Retinal pigment epithelial cell (primary cell): Measurements from ENCODE around the gene CECR2.
"Not testable (repeated sequence)": the region's sequence is repeated elsewhere in the genome, so short reads cannot be mapped to it uniquely, and the experiment has no call there.

ENCODE experiments used
- DNase-seq: peaks from one replicate; pipeline ENCODE4 v3.0.0-alpha.2; 2010; ENCODE audit warnings: low read depth
- H3K4me3 ChIP-seq: 2 replicates; pipeline ENCODE4 v1.5.1; 2011; ENCODE audit warnings: mild to moderate bottlenecking, low read length, control low read depth, moderate library complexity
- TF ChIP-seq, protein P1 (sequence below): conservative IDR thresholded peaks from 2 replicates; pipeline ENCODE4 v1.5.1; 2011; ENCODE audit warnings: low read depth, low read length, control low read depth, inconsistent platforms

The CECR2 gene

DNA sequence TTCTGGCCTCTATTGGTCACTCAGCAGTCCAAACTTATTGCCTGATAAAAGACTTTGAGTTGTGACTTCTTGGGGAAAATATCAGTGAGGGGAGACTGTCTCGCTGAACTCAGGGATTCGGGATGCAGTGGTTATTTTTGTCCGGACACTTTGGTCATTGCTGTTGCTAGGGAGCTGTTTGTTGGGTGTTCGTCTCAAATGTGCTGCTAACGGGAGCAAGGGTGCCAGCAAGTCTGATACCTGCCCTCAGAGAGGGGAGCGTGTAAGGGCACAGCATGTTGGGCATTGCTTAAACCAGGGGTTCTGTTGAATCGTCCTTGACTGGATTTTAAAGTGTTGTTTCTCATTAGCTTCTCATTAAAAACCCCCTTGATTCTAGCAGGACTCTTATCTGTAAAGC is 144.8 kb downstream of the CECR2 start:
- no peak for DNase-seq
- H3K4me3 ChIP-seq: no peak overlapping the region
- TF ChIP-seq, protein P1, sequence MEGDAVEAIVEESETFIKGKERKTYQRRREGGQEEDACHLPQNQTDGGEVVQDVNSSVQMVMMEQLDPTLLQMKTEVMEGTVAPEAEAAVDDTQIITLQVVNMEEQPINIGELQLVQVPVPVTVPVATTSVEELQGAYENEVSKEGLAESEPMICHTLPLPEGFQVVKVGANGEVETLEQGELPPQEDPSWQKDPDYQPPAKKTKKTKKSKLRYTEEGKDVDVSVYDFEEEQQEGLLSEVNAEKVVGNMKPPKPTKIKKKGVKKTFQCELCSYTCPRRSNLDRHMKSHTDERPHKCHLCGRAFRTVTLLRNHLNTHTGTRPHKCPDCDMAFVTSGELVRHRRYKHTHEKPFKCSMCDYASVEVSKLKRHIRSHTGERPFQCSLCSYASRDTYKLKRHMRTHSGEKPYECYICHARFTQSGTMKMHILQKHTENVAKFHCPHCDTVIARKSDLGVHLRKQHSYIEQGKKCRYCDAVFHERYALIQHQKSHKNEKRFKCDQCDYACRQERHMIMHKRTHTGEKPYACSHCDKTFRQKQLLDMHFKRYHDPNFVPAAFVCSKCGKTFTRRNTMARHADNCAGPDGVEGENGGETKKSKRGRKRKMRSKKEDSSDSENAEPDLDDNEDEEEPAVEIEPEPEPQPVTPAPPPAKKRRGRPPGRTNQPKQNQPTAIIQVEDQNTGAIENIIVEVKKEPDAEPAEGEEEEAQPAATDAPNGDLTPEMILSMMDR: no peak

DNA sequence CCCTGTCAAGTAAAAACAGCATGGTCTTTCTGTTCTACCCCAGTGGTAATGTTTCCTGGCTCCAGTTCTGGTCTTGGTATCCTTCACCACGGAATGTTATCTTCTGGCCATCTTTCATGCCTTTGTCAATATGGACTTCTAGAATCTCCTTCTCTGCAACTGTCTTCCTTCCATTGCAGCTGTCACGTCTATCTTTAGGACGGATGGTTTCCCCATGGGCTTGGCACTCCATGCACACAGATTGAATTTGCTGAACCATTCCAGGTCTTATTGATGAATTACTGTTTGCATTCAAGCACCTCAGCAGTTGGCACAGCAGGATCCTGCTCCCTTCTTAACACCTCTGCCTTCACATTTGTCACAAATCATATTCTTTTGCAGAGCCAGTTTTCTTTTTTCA is 149.1 kb downstream of the CECR2 start:
- DNase-seq: no peak
- TF ChIP-seq, protein P1: no peak
- no peak overlapping the region for H3K4me3 ChIP-seq

DNA sequence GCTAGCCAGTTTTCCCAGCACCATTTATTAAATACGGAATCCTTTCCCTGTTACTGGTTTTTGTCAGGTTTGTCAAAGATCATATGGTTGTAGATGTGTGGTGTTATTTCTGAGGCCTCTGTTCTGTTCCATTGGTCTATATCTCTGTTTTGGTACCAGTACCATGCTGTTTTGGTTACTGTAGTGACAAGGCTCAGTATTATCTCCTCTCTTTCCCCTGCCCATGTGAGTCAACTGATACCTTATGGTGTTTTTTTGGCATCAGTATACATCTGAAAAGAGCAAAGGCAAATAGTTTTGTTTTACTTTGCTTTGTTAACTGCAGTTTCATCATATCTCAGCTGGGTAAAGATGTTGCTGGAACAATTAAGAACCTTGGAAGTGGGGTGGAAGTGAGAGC is 152.7 kb downstream of the CECR2 start:
- H3K4me3 ChIP-seq, DNase-seq: not testable (repeated sequence)

DNA sequence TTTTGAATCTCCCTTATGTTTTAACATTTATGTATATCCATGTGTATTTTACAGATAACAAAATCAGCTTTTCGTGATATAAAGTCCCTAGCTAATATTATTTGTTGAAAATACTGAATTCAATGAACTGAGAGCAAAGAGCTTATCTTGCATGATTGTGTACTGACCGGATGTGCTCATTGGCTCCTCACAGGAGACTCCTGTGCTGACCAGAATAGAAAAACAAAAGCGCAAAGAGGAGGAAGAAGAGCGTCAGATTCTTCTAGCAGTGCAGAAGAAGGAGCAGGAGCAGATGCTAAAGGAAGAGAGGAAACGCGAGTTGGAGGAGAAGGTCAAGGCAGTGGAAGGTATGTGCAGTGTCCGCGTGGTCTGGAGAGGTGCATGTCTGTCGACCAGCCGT is 154.7 kb downstream of the CECR2 start:
- H3K4me3 ChIP-seq: no peak overlapping the region

DNA sequence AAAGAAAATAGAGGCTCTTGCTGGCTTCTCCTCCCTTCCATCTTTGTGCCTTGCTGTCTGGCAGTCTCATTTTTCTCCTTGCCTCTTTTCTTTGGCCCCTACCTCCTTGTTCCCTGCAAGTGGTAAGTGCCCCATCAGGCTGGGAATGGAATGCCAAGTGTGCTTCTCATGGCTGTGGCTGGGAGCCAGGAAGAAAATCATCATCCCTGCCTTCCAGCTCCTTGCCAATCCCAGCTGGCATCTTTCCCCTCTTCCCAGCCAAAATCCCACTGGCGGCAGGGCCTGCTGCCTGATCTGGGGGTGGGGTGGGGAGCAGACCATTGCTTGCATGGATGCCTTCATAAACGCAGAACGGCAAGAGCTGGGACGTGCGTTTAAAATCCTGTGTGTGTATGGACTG is 167.0 kb downstream of the CECR2 start:
- DNase-seq: peak; percentile 8
- TF ChIP-seq, protein P1: no peak
- H3K4me3 ChIP-seq: no peak overlapping the region

More for the DNA sequence above, 154.7 kb downstream of the CECR2 start:
- TF ChIP-seq, protein P1: no peak
- DNase-seq: no peak

DNA sequence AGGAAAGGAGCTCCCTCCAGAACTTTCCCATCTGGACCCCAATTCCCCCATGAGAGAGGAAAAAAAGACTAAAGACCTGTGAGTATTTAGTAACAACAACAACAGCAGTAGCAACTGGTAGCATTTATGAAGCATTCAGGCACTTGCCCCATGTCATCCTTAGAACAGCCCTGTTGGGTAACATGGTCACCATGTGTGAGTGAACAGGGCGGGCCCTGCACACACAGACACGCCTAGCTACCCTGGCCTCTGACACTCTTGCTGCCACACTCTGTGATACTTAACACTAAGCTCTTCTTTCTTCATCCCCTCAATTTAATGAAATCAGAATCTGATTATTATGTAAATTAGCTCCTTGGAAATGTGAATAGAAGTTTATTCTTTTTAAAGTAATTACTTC is 167.9 kb downstream of the CECR2 start:
- DNase-seq: no peak
- no peak overlapping the region for H3K4me3 ChIP-seq
- TF ChIP-seq, protein P1: no peak

DNA sequence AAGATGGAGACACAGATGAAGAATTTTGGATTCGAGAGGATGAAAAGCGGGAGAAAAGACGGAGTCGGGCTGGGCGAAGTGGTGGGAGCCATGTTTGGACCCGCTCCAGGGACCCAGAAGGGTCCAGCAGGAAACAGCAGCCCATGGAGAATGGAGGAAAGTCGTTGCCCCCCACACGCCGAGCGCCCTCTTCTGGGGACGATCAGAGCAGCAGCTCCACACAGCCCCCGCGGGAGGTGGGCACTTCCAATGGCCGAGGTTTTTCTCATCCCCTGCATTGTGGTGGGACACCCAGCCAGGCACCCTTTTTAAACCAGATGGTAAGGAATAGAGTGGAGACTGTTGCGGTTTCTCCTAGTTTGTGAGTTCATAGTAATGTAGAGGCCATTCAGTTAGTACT is 171.2 kb downstream of the CECR2 start:
- TF ChIP-seq, protein P1: no peak
- no peak overlapping the region for H3K4me3 ChIP-seq
- DNase-seq: no peak

DNA sequence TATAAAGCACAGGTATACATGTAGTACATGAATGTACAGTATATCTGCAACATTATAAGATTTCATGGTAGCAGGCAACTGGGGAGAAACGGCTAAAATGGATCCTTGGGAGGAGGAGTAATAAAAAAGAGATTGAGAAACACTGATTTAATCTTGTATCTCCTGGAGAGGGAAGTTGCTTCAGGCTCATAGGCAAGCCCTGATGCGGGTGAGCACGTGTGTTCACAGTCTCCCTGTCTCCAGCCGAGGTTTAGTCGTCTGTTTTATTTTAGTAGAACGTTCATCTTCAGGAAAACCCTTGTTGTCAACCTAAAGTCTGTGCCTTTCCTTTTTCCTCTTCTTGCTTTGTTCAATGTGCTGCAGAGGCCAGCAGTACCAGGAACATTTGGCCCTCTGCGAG is 172.2 kb downstream of the CECR2 start:
- no peak for DNase-seq
- H3K4me3 ChIP-seq: no peak overlapping the region
- TF ChIP-seq, protein P1: no peak
